Hepatocyte (in vitro differentiated cells): ENCODE results near the gene IFNGR2. TPM values are rescaled to one million over a fixed set of nuclear protein-coding genes. Genes with fewer than 3 reads are reported as not detected.
A peak's percentile ranks its signal among the peaks of the same experiment; 100 is the strongest.

ENCODE experiments used
- DNase-seq: peaks from one replicate; pipeline ENCODE4 v3.0.0-alpha.2; 2016; ENCODE audit warnings: low spot score
- H2AFZ ChIP-seq: fragments of 200-600 bp; sonication (generic); 2 replicates; pipeline ENCODE4 v1.6.0; 2016; ENCODE audit warnings: antibody characterized with exemption, mild to moderate bottlenecking
- H3K27ac ChIP-seq: fragments of 200-600 bp; sonication (generic); 2 replicates; pipeline ENCODE4 v1.5.1; 2016; ENCODE audit warnings: mild to moderate bottlenecking
- H3K27me3 ChIP-seq: fragments of 200-600 bp; sonication (generic); 2 replicates; pipeline ENCODE4 v1.6.1; 2016
- H3K36me3 ChIP-seq: fragments of 200-600 bp; sonication (generic); replicated peaks from 2 replicates; pipeline ENCODE4 v1.5.1; 2016; ENCODE audit warnings: low read depth; ENCODE audit not compliant: insufficient read depth
- H3K4me1 ChIP-seq: fragments of 200-600 bp; sonication (generic); 2 replicates; pipeline ENCODE4 v1.5.1; 2016; ENCODE audit warnings: mild to moderate bottlenecking, moderate library complexity; ENCODE audit not compliant: insufficient read depth
- H3K4me2 ChIP-seq: fragments of 200-600 bp; sonication (generic); 2 replicates; pipeline ENCODE4 v1.6.0; 2016
- H3K4me3 ChIP-seq: fragments of 200-600 bp; sonication (generic); 2 replicates; pipeline ENCODE4 v1.5.1; 2016; ENCODE audit warnings: mild to moderate bottlenecking
- H3K79me2 ChIP-seq: fragments of 200-600 bp; sonication (generic); 2 replicates; pipeline ENCODE4 v1.6.0; 2017; ENCODE audit warnings: mild to moderate bottlenecking
- H3K9me2 ChIP-seq: fragments of 200-600 bp; sonication (generic); replicated peaks from 2 replicates; pipeline ENCODE4 v1.6.0; 2017; ENCODE audit warnings: mild to moderate bottlenecking; ENCODE audit not compliant: insufficient read depth
- H3K9me3 ChIP-seq: fragments of 200-600 bp; sonication (generic); 2 replicates; pipeline ENCODE4 v1.5.1; 2016; ENCODE audit warnings: low read depth, mild to moderate bottlenecking
- H4K20me1 ChIP-seq: fragments of 200-600 bp; sonication (generic); 2 replicates; pipeline ENCODE4 v1.6.0; 2016; ENCODE audit warnings: mild to moderate bottlenecking; ENCODE audit not compliant: insufficient read depth, poor library complexity, severe bottlenecking
- EZH2 ChIP-seq: fragments of 200-600 bp; sonication (generic); IDR thresholded peaks from 2 replicates; pipeline ENCODE4 v1.6.1; 2016; ENCODE audit warnings: antibody characterized with exemption, mild to moderate bottlenecking, borderline replicate concordance
- EZH2phosphoT487 ChIP-seq: fragments of 200-600 bp; sonication (generic); IDR thresholded peaks from one replicate; pipeline ENCODE4 v1.6.1; 2018; ENCODE audit warnings: antibody characterized with exemption, mild to moderate bottlenecking, low read depth, moderate library complexity; ENCODE audit not compliant: unreplicated experiment, severe bottlenecking
- WGBS: methylation state at CpG from one replicate; pipeline ENCODE4 v1.1.6; 2016; ENCODE audit warnings: low lambda C conversion rate; ENCODE audit errors: missing lambda C conversion rate; 5-methylcytosine and 5-hydroxymethylcytosine counted together
- polyA plus RNA-seq: library from polyadenylated mRNA; unstranded; fragments of >200 nt; fragmentation: Nextera tagmentation; extraction: Ambion mirVana; gene quantifications from 2 replicates; pipeline ENCODE4 v1.2.1, GENCODE V29; 2016
- total RNA-seq: library from RNA; depleted of rRNA; stranded (reverse); fragments of >200 nt; gene quantifications from 2 replicates; pipeline ENCODE4 v1.2.3, GENCODE V29; 2014
- TF ChIP-seq, protein P1 (sequence below): fragments of 200-600 bp; sonication (generic); IDR thresholded peaks from 2 replicates; pipeline ENCODE4 v1.5.1; 2016; ENCODE audit warnings: antibody characterized with exemption, mild to moderate bottlenecking; ENCODE audit not compliant: poor library complexity

IFNGR2 gene, protein sequence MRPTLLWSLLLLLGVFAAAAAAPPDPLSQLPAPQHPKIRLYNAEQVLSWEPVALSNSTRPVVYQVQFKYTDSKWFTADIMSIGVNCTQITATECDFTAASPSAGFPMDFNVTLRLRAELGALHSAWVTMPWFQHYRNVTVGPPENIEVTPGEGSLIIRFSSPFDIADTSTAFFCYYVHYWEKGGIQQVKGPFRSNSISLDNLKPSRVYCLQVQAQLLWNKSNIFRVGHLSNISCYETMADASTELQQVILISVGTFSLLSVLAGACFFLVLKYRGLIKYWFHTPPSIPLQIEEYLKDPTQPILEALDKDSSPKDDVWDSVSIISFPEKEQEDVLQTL
- total RNA-seq = 53.4 and 66.8 TPM in 2 replicates
- polyA plus RNA-seq = 60.2 and 66.7 TPM in 2 replicates

GRCh38 chr21:33403128-33403785 lies at the start of gene IFNGR2:
Gene IFNGR2 (plus strand): TSS chr21:33403413. CDS start chr21:33403544, 131 bp downstream.
- Histone ChIP-seq H3K27ac (peak within 1 kb of the TSS; percentile 96), H3K4me1 (peaks cover 14% of the 10 kb centered on the region), H3K79me2 (peaks cover 49% of the 10 kb centered on the region), H2AFZ (peak within 1 kb of the TSS; percentile 43), H3K9me3 (no peaks in the 10 kb centered on the region), H4K20me1 (peaks cover 27% of the 10 kb centered on the region), H3K27me3 (no peaks in the 10 kb centered on the region), H3K4me2 (peak within 1 kb of the TSS; percentile 86), H3K4me3 (peak within 1 kb of the TSS; percentile 61), H3K36me3 (no peaks in the 10 kb centered on the region), H3K9me2 (no peaks in the 10 kb centered on the region)
- peak; percentile 81 for DNase-seq
- no peak for TF ChIP-seq EZH2phosphoT487
- TF ChIP-seq, protein P1, sequence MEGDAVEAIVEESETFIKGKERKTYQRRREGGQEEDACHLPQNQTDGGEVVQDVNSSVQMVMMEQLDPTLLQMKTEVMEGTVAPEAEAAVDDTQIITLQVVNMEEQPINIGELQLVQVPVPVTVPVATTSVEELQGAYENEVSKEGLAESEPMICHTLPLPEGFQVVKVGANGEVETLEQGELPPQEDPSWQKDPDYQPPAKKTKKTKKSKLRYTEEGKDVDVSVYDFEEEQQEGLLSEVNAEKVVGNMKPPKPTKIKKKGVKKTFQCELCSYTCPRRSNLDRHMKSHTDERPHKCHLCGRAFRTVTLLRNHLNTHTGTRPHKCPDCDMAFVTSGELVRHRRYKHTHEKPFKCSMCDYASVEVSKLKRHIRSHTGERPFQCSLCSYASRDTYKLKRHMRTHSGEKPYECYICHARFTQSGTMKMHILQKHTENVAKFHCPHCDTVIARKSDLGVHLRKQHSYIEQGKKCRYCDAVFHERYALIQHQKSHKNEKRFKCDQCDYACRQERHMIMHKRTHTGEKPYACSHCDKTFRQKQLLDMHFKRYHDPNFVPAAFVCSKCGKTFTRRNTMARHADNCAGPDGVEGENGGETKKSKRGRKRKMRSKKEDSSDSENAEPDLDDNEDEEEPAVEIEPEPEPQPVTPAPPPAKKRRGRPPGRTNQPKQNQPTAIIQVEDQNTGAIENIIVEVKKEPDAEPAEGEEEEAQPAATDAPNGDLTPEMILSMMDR = no peak
- no peak for TF ChIP-seq EZH2
- WGBS = 2% methylated on average over 22 of the region's 89 CpGs

- Histone ChIP-seq H3K27ac (no peak overlapping the region), H3K9me2 (no peaks in the 10 kb centered on the region), H3K4me3 (no peak overlapping the region), H3K79me2 (no peaks in the 10 kb centered on the region), H3K9me3 (no peaks in the 10 kb centered on the region), H3K36me3 (no peaks in the 10 kb centered on the region), H3K4me1 (no peaks in the 10 kb centered on the region), H3K4me2 (no peak overlapping the region), H3K27me3 (no peaks in the 10 kb centered on the region), H4K20me1 (no peaks in the 10 kb centered on the region), H2AFZ (no peak overlapping the region)
- WGBS = 98% methylated on average over 6 of the region's 6 CpGs
- TF ChIP-seq EZH2 (no peak), EZH2phosphoT487 (no peak)
- TF ChIP-seq, protein P1 = no peak
- DNase-seq = no peak
These were observed 47.9 kb upstream of the IFNGR2 start for GRCh38 chr21:33355355-33355754.

DNA sequence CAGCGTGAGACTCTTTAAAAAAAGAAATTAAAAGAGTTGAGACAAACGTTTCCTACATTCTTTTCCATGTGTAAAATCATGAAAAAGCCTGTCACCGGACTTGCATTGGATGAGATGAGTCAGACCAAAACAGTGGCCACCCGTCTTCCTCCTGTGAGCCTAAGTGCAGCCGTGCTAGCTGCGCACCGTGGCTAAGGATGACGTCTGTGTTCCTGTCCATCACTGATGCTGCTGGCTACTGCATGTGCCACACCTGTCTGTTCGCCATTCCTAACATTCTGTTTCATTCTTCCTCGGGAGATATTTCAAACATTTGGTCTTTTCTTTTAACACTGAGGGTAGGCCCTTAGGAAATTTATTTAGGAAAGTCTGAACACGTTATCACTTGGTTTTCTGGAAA lies 47.2 kb upstream of the IFNGR2 start:
- H3K4me3 ChIP-seq = no peak overlapping the region

More for the DNA sequence above, 47.2 kb upstream of the IFNGR2 start:
- Histone ChIP-seq H3K27me3 (no peaks in the 10 kb centered on the region), H4K20me1 (no peaks in the 10 kb centered on the region), H3K9me2 (no peaks in the 10 kb centered on the region), H3K4me1 (no peaks in the 10 kb centered on the region), H3K79me2 (no peaks in the 10 kb centered on the region), H3K36me3 (no peaks in the 10 kb centered on the region), H3K9me3 (no peaks in the 10 kb centered on the region), H3K4me2 (no peak overlapping the region), H3K27ac (no peak overlapping the region), H2AFZ (no peak overlapping the region)
- TF ChIP-seq EZH2 = no peak
- TF ChIP-seq EZH2phosphoT487 = no peak
- TF ChIP-seq, protein P1 = no peak
- no peak for DNase-seq
- 96% methylated on average over 11 of the region's 11 CpGs for WGBS
